NB4 (cell line): ENCODE data around the gene RARRES2.

Experiments used
- DNase-seq: peaks from one replicate; pipeline ENCODE4 v3.0.0; 2010; ENCODE audit warnings: low read depth
- H3K4me3 ChIP-seq: one replicate; pipeline ENCODE4 v1.5.1; 2011; ENCODE audit warnings: mild to moderate bottlenecking, low read depth, low read length, moderate library complexity
- MAX ChIP-seq: IDR thresholded peaks from 2 replicates; pipeline ENCODE4 v1.6.1; 2011; ENCODE audit warnings: low read depth, low read length
- MYC ChIP-seq: IDR thresholded peaks from 2 replicates; pipeline ENCODE4 v1.6.1; 2011; ENCODE audit warnings: low read depth, low read length
- POLR2A ChIP-seq: IDR thresholded peaks from 2 replicates; pipeline ENCODE4 v1.6.1; 2011; ENCODE audit warnings: mild to moderate bottlenecking; ENCODE audit not compliant: insufficient read length; ENCODE audit errors: extremely low read depth
- TF ChIP-seq, protein P1 (sequence below): IDR thresholded peaks from one replicate; pipeline ENCODE4 v1.5.1; 2012; ENCODE audit warnings: low read depth, low read length

RARRES2 gene

DNA sequence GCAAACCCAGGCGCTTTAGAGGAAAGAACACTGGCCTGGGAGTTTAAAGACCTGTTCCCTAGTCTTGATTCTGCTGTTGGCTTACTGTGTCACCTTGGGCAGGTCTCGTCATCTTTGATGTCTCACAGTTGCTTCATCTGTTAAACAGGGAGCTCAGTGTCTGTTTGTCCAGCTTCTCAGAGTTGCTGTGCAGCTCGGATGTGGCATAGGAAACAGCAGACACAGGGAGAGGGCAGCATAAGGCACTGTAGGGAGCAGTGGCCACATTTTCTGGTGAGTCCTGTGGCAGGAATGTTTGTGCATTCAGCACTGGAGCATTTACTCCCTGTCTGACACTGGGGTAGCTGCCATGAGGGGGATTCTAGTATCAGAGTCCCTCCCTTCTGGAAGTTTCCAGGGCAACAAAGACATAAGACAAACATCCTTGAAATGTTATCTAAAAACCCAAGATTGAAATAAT, 29.2 kb upstream of the RARRES2 start:
- DNase-seq, result no peak
- peak overlapping the region; percentile 22 for H3K4me3 ChIP-seq
- no peak for TF ChIP-seq MAX

GRCh38 chr7:150369748-150370501, 28.5 kb upstream of the RARRES2 start:
- no peak for DNase-seq
- peak overlapping the region; percentile 86 for H3K4me3 ChIP-seq
- no peak; the same call in 1 of the 2 replicates for TF ChIP-seq MAX
- no peak for TF ChIP-seq MYC
- TF ChIP-seq POLR2A, result no peak
- TF ChIP-seq, protein P1, sequence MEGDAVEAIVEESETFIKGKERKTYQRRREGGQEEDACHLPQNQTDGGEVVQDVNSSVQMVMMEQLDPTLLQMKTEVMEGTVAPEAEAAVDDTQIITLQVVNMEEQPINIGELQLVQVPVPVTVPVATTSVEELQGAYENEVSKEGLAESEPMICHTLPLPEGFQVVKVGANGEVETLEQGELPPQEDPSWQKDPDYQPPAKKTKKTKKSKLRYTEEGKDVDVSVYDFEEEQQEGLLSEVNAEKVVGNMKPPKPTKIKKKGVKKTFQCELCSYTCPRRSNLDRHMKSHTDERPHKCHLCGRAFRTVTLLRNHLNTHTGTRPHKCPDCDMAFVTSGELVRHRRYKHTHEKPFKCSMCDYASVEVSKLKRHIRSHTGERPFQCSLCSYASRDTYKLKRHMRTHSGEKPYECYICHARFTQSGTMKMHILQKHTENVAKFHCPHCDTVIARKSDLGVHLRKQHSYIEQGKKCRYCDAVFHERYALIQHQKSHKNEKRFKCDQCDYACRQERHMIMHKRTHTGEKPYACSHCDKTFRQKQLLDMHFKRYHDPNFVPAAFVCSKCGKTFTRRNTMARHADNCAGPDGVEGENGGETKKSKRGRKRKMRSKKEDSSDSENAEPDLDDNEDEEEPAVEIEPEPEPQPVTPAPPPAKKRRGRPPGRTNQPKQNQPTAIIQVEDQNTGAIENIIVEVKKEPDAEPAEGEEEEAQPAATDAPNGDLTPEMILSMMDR, result no peak

DNA sequence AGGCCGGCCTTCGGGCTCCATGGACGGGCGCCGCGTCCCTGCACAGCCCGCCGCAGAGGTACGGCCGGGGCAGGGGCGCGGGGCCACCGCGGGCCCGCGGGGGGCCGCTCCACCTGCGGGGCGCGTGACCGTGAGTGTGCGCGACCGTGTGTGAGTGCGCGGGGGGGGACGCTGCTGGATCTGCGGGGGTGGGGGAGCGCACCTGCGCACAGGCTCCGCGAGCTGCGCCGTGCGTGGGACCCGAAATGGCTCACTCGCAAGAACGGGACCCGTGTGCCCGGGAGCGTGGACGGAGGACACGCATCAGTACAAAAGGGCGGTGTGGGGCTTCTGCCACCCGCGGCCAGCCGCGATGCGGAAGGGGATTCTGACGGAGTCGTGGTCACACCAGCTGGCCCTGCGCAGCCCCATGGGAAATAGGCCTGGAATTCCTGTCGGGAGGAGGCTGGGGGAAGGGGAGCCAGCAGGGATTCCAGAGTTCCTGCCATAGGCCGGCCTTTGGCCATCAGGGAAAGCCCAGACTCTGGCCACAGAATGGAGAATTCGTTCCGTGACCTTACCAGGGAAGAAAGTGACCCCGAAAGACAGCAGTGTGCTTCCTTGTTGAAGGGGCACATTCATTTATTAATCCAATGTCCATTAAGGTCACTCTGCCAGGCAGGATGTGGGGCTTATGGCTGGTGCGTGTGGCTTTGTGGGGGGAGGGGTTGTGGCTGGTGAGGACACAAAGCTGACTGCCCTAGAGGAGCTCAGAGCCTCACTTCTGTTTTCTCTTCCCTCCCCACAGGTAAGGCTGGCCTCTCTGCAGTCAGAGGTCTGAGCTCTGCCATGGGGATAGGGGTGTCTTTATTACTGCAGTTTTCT, 27.7 kb upstream of the RARRES2 start:
- peak overlapping the region; percentile 86 for H3K4me3 ChIP-seq
- DNase-seq, result peak; percentile 88
- TF ChIP-seq MAX, result peak; percentile 61; the same call in 1 of the 2 replicates
- peak; percentile 83 for TF ChIP-seq MYC
- TF ChIP-seq POLR2A, result peak; percentile 21
- TF ChIP-seq, protein P1, result no peak

DNA sequence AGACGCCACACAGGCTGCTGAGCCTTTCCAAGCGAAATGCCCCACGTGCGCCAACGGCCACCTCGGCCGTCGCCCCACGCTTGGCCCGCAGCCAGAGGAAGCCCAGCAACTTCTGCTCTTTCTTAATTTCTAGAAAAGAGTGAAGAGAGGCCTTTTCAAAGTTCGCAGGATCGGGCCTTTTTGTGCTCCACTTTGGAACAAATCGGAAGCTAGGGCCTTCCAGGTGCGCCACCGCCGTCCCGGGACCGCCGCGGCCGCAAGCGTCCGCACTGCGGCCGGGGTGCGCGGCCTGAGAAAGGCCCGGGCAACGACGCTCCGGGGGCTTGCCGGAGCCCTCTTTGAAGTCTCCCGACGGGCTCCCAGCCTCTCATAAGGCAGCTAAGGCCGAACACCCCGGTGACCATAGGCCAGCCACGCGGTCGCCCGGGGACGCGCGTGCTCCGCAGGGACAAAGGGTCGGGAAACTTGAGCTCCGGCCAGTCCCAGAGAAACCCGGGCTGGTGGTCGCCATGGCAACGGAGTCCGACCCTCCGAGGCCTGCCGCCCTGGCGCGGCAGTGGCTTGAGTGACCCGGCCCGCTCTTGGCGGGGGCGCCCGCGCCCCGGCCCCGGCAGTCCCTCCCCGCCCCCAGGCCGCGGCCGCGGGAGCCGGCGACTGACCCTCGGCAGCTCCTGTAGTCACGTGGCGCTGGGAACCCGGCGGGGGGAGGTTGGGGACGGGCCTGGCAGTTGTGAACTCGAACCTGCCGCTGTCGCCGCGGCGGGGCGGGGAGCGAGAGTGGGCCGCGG, 26.9 kb upstream of the RARRES2 start, which contains the start of gene REPIN1:
REPIN1 (plus strand) TSS at position 727 of the 788 bp plus-strand sequence. CDS start 890 bp downstream, outside the sequence.
- DNase-seq, result peak; percentile 95
- H3K4me3 ChIP-seq, result peak within 1 kb of the TSS; percentile 86
- TF ChIP-seq POLR2A (peak; percentile 52), MAX (peak; percentile 99), MYC (peak; percentile 99)
- TF ChIP-seq, protein P1, result no peak

DNA sequence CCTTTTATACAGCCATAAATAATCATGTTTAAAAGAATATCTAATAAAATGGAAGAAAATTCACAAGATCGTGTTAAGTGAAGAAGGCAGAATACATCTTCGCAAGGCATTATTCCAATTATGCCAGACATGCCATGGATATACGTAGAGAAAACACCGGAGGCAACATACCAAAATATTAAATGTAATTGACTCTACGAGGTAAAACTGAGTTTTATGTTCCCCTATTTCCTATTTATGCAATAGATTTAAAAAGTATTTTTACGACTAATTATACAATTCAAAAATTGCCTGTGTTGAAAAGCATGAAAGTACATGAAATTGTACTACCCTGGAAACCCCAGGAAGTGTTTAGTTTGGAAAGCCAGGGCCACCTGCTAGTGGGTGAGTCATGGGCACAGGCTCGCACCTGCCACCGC, 26.3 kb upstream of the RARRES2 start:
- H3K4me3 ChIP-seq, result peak overlapping the region; percentile 86
- DNase-seq, result no peak
- TF ChIP-seq POLR2A (no peak), MYC (no peak)
- TF ChIP-seq, protein P1, result no peak
